ENCODE measurements around the gene PNMT.

Gene PNMT

GRCh38 chr17:39667945-39668924, at the start of gene PNMT:
PNMT (plus strand) TSS chr17:39668453; CDS start chr17:39668476, 23 bp downstream.
- peak; percentile 66 for DNase-seq

GRCh38 chr17:39618956-39619785, 49.1 kb upstream of the PNMT start:
- DNase-seq, result no peak

GRCh38 chr17:39619786-39620101, 48.5 kb upstream of the PNMT start:
- no peak for DNase-seq

GRCh38 chr17:39621523-39622379, 46.5 kb upstream of the PNMT start:
- DNase-seq, result peak; percentile 71

- DNase-seq, result no peak
Measured at GRCh38 chr17:39622380-39623006, 45.8 kb upstream of the PNMT start.

- peak; percentile 73 for DNase-seq
Measured at GRCh38 chr17:39623356-39623950, 44.8 kb upstream of the PNMT start.

- no peak for DNase-seq
Measured at GRCh38 chr17:39624313-39624712, 43.9 kb upstream of the PNMT start.

- DNase-seq, result no peak
Measured at GRCh38 chr17:39625198-39625785, 43.0 kb upstream of the PNMT start.

GRCh38 chr17:39626171-39627046, 41.8 kb upstream of the PNMT start, which contains the start of gene PPP1R1B:
PPP1R1B (plus strand) TSS chr17:39626952; CDS start chr17:39627393, 441 bp downstream.
- DNase-seq, result peak; percentile 21

GRCh38 chr17:39627047-39627711, 41.1 kb upstream of the PNMT start:
- DNase-seq, result no peak

GRCh38 chr17:39627712-39628516, 40.3 kb upstream of the PNMT start:
- peak; percentile 66 for DNase-seq

GRCh38 chr17:39628655-39629493, 39.4 kb upstream of the PNMT start:
- peak; percentile 55 for DNase-seq

- DNase-seq, result peak; percentile 10
Measured at GRCh38 chr17:39629494-39629880, 38.8 kb upstream of the PNMT start.

GRCh38 chr17:39629898-39630297, 38.4 kb upstream of the PNMT start:
- no peak for DNase-seq

GRCh38 chr17:39631403-39631802, 36.9 kb upstream of the PNMT start:
- peak; percentile 26 for DNase-seq

GRCh38 chr17:39632153-39632941, 35.9 kb upstream of the PNMT start:
- peak; percentile 33 for DNase-seq

GRCh38 chr17:39633570-39634183, 34.6 kb upstream of the PNMT start:
- no peak for DNase-seq

Data from COR-L47 (cell line).